Activated naive CD8-positive, alpha-beta T cell treated with anti-CD3 and anti-CD28 coated beads, Interleukin-2, amount 10 ng/mL, durations not matched to agents 7 days and 5 days (primary cell): ENCODE results near the gene HSPB9. TPM values are rescaled to one million over a fixed set of nuclear protein-coding genes. Genes with fewer than 3 reads are reported as not detected.

Source experiments
- ATAC-seq: fragments of 150-1000 bp; cut with Tn5 transposase; one replicate; pipeline ENCODE4 v1.10.0; 2021; ENCODE audit warnings: low read depth, moderate library complexity
- POLR2A ChIA-PET: fragments of 350-600 bp; sonication (Branson Sonifier 250); formaldehyde crosslinking; loops from one replicate; lab custom pipeline; 2021; ENCODE audit warnings: antibody characterized with exemption; lab: Charles Lee
- DNase-seq: peaks from one replicate; pipeline ENCODE4 v3.0.0; 2021
- H3K27ac Mint-ChIP-seq: one replicate; pipeline ENCODE4 v1.8.0; 2022; ENCODE audit warnings: mild to moderate bottlenecking, mixed read lengths
- H3K27me3 Mint-ChIP-seq: one replicate; pipeline ENCODE4 v1.8.0; 2022; ENCODE audit warnings: mild to moderate bottlenecking, moderate library complexity, mixed read lengths
- H3K36me3 Mint-ChIP-seq: one replicate; pipeline ENCODE4 v1.8.0; 2021; ENCODE audit warnings: mild to moderate bottlenecking, mixed read lengths
- H3K4me1 Mint-ChIP-seq: one replicate; pipeline ENCODE4 v1.8.0; 2021; ENCODE audit warnings: mixed read lengths
- H3K4me3 Mint-ChIP-seq: one replicate; pipeline ENCODE4 v1.8.0; 2022; ENCODE audit warnings: mild to moderate bottlenecking, moderate library complexity, mixed read lengths
- H3K9me3 Mint-ChIP-seq: one replicate; pipeline ENCODE4 v1.8.0; 2021; ENCODE audit warnings: mixed read lengths
- total RNA-seq, 2 experiments: library from RNA; stranded (reverse); gene quantifications; one replicate each; pipeline ENCODE4 v1.2.3, GENCODE V29; 2021

The HSPB9 gene
- total RNA-seq, 2 experiments from 2014 or later, result 0.31 to 0.36 TPM

DNA sequence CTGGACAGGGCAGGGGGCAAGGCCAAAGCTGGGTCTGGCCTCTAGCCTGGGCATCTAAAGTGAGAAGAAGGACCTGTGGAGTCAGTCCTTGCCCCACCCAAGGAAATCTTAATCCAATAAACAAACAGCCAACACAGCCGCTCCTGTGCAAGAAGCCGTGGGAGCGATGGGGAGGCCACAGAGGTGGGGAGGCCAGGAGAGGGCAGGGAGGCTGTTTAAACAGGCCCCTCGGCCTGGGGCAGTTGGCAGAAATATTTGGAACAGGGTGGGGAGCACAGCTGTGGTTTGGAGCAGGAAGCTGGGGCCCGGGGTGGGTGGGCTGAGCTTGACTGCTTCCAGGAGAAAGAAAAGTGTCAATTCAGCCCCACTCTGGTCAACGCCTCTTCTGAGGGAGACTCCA is 29.7 kb upstream of the HSPB9 start:
- Mint-ChIP-seq H3K4me3 (no peak overlapping the region), H3K36me3 (no peaks in the 10 kb centered on the region), H3K9me3 (no peaks in the 10 kb centered on the region), H3K4me1 (peaks cover 4% of the 10 kb centered on the region), H3K27me3 (peaks cover 31% of the 10 kb centered on the region), H3K27ac (no peak overlapping the region)
- DNase-seq, result no peak
- POLR2A ChIA-PET, result interaction anchor here (0.6 to 1.5 kb wide), 2 partner anchors 19 to 21 kb away, joined by 3 to 5 read pairs; partner anchors contain the start of gene DHX58
- no peak for ATAC-seq

DNA sequence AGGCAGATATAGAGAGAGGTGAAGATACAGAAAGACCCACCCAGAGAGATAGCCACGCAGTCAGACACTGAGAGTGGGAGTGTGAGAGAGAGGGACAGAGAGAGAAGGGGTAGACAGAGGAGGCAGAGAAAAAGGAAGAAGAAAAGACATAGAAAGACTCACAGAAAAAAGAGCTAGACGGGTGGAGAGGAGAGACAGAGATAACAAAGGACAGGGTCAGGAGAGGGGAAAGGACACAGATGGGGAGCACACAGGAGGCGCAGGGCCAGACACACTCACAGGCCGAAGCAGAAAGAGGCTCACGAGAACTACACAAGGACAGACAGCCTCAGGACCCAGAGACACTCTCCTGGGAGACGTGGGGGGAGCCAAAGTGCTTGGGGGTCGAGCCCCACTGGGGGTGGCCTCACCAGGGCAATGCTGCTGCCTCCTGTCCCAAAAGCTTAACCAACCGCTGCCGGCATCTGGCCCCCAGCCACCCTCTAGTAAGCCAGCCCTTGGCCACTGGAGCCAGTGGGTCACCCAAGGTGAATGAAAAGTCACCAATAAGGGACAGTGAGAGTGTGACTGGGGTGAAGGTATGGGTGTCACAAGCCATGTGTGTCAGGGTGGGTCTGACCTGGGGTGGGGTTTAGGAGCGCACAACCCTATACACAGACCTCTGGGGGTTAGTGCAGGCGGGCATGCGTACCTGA is 28.1 kb upstream of the HSPB9 start:
- Mint-ChIP-seq H3K27ac (no peak overlapping the region), H3K9me3 (no peaks in the 10 kb centered on the region), H3K4me3 (no peak overlapping the region), H3K27me3 (peaks cover 30% of the 10 kb centered on the region), H3K4me1 (peaks cover 6% of the 10 kb centered on the region), H3K36me3 (no peaks in the 10 kb centered on the region)
- POLR2A ChIA-PET, result interaction anchor here (0.7 kb wide), 1 partner anchor 13 kb away, joined by 4 read pairs; no protein-coding TSS in a partner anchor
- ATAC-seq, result no peak
- no peak for DNase-seq

GRCh38 chr17:42096360-42097111 is 26.1 kb upstream of the HSPB9 start:
- POLR2A ChIA-PET, result interaction anchor here (0.6 to 1.3 kb wide), 4 partner anchors 14 to 71 kb away, joined by 3 to 6 read pairs (median 4); no protein-coding TSS in a partner anchor
- no peak for DNase-seq
- Mint-ChIP-seq H3K27me3 (peaks cover 28% of the 10 kb centered on the region), H3K36me3 (peaks cover 4% of the 10 kb centered on the region), H3K4me3 (no peak overlapping the region), H3K9me3 (no peaks in the 10 kb centered on the region), H3K27ac (no peak overlapping the region), H3K4me1 (peaks cover 6% of the 10 kb centered on the region)
- no peak for ATAC-seq

- POLR2A ChIA-PET, result interaction anchor here (0.8 to 1.3 kb wide), 3 partner anchors 13 to 72 kb away, joined by 3 to 4 read pairs (median 3); no protein-coding TSS in a partner anchor
- no peak for DNase-seq
- Mint-ChIP-seq H3K27me3 (peaks cover 26% of the 10 kb centered on the region), H3K4me1 (peaks cover 5% of the 10 kb centered on the region), H3K4me3 (no peak within 1 kb of the TSS), H3K9me3 (no peaks in the 10 kb centered on the region), H3K36me3 (peaks cover 4% of the 10 kb centered on the region), H3K27ac (no peak within 1 kb of the TSS)
- ATAC-seq, result peak; percentile 45
Observed at GRCh38 chr17:42097691-42098631, 24.6 kb upstream of the HSPB9 start, which contains the start of gene ZNF385C. TSS of gene ZNF385C (minus strand) at chr17:42098473. CDS start at chr17:42063056, 35,417 bp downstream.

GRCh38 chr17:42098730-42099399 is 23.7 kb upstream of the HSPB9 start:
- peaks cover 26% of the 10 kb centered on the region for H3K27me3 Mint-ChIP-seq
- POLR2A ChIA-PET, result interaction anchor here (0.8 to 1.1 kb wide), 2 partner anchors 12 to 13 kb away, joined by 3 read pairs; partner anchors contain the start of gene DHX58
- no peak overlapping the region for H3K4me3 Mint-ChIP-seq
- no peaks in the 10 kb centered on the region for H3K9me3 Mint-ChIP-seq
- DNase-seq (no peak), ATAC-seq (no peak)
- H3K4me1 Mint-ChIP-seq, result peaks cover 5% of the 10 kb centered on the region
- peaks cover 4% of the 10 kb centered on the region for H3K36me3 Mint-ChIP-seq
- H3K27ac Mint-ChIP-seq, result no peak overlapping the region

GRCh38 chr17:42101513-42102292 is 20.9 kb upstream of the HSPB9 start:
- peak; percentile 80 for DNase-seq
- POLR2A ChIA-PET, result interaction anchor here (0.6 to 4.8 kb wide), 5 partner anchors 11 to 85 kb away, joined by 3 to 28 read pairs (median 3); partner anchors contain the start of genes DHX58 and DNAJC7
- Mint-ChIP-seq H3K36me3 (peaks cover 14% of the 10 kb centered on the region), H3K4me3 (no peak overlapping the region), H3K27ac (no peak overlapping the region), H3K27me3 (peaks cover 15% of the 10 kb centered on the region), H3K4me1 (peaks cover 8% of the 10 kb centered on the region), H3K9me3 (no peaks in the 10 kb centered on the region)
- peak; percentile 58 for ATAC-seq

GRCh38 chr17:42103221-42103954 is 19.2 kb upstream of the HSPB9 start:
- no peaks in the 10 kb centered on the region for H3K27me3 Mint-ChIP-seq
- H3K9me3 Mint-ChIP-seq, result no peaks in the 10 kb centered on the region
- peaks cover 9% of the 10 kb centered on the region for H3K4me1 Mint-ChIP-seq
- DNase-seq (no peak), ATAC-seq (no peak)
- no peak overlapping the region for H3K4me3 Mint-ChIP-seq
- POLR2A ChIA-PET, result interaction anchor here (1.1 to 4.8 kb wide), 2 partner anchors 10 to 78 kb away, joined by 3 to 28 read pairs; partner anchors contain the start of gene DHX58
- peaks cover 19% of the 10 kb centered on the region for H3K36me3 Mint-ChIP-seq
- H3K27ac Mint-ChIP-seq, result no peak overlapping the region

GRCh38 chr17:42104264-42104663 is 18.3 kb upstream of the HSPB9 start:
- Mint-ChIP-seq H3K4me3 (no peak overlapping the region), H3K9me3 (no peaks in the 10 kb centered on the region), H3K36me3 (peaks cover 22% of the 10 kb centered on the region), H3K4me1 (peaks cover 13% of the 10 kb centered on the region), H3K27me3 (no peaks in the 10 kb centered on the region), H3K27ac (no peak overlapping the region)
- DNase-seq, result no peak
- POLR2A ChIA-PET, result interaction anchor here (1.1 to 4.8 kb wide), 2 partner anchors 9 to 79 kb away, joined by 3 to 28 read pairs; partner anchors contain the start of gene DHX58
- no peak for ATAC-seq

DNA sequence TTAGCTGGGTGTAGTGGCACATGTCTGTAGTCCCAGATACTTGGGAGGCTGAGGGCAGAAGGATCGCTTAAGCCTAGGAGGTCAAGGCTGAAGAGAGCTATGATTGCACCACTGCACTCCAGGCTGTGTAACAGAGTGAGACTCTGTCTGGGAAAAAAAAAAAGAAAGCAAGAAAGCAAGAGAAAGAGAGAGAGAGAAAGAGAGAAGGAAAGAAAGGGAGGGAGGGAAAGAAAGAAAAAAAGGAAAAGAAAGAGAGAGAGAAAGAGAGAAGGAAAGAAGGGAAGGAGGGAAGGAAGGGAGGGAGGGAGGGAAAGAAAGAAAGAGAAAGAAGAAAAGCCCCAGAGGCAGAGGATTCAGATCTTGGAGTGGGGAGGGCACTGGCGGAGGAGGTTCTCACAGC is 16.6 kb upstream of the HSPB9 start:
- peak overlapping the region; percentile 19 for H3K4me3 Mint-ChIP-seq
- peaks cover 24% of the 10 kb centered on the region for H3K4me1 Mint-ChIP-seq
- DNase-seq (no peak), ATAC-seq (no peak)
- H3K9me3 Mint-ChIP-seq, result no peaks in the 10 kb centered on the region
- H3K27me3 Mint-ChIP-seq, result no peaks in the 10 kb centered on the region
- POLR2A ChIA-PET, result interaction anchor here (0.6 to 1.5 kb wide), 2 partner anchors 75 to 86 kb away, joined by 3 read pairs; no protein-coding TSS in a partner anchor
- H3K27ac Mint-ChIP-seq, result no peak overlapping the region
- peaks cover 31% of the 10 kb centered on the region for H3K36me3 Mint-ChIP-seq

GRCh38 chr17:42107124-42107523 is 15.5 kb upstream of the HSPB9 start:
- peaks cover 28% of the 10 kb centered on the region for H3K4me1 Mint-ChIP-seq
- peaks cover 29% of the 10 kb centered on the region for H3K36me3 Mint-ChIP-seq
- ATAC-seq, result no peak
- peak overlapping the region; percentile 61 for H3K4me3 Mint-ChIP-seq
- no peak overlapping the region for H3K27ac Mint-ChIP-seq
- no peaks in the 10 kb centered on the region for H3K27me3 Mint-ChIP-seq
- no peaks in the 10 kb centered on the region for H3K9me3 Mint-ChIP-seq
- POLR2A ChIA-PET, result interaction anchor here (0.6 to 2.2 kb wide), 8 partner anchors 11 to 140 kb away, joined by 3 to 8 read pairs (median 4); partner anchors contain the start of genes C17orf113, CNP and DNAJC7
- DNase-seq, result no peak
